Measurements from ENCODE around the gene SCN5A.

The SCN5A gene

GRCh38 chr3:38608086-38608775, 41.3 kb downstream of the SCN5A start:
- TF ChIP-seq POLR2AphosphoS5 (IDR thresholded peaks at IDR 0.05; ENCODE audit: borderline replicate concordance, low read depth, low read length), result no peak
- TF ChIP-seq EZH2 (IDR thresholded peaks at IDR 0.05), result no peak
- no peak for TF ChIP-seq FOXP2 (optimal IDR thresholded peaks at IDR 0.05; ENCODE audit: control extremely low read depth, extremely low read length, insufficient read depth)
- Histone ChIP-seq H3K36me3 (ENCODE audit: insufficient read depth, low read length) (no peaks in the 10 kb centered on the region), H3K9ac (ENCODE audit: insufficient read length) (no peak overlapping the region), H3K9me3 (ENCODE audit: low read depth, low read length) (no peaks in the 10 kb centered on the region), H3K27ac (no peak overlapping the region), H3K4me3 (no peak overlapping the region)
- DNase-seq (ENCODE audit: low read depth, low spot score), result no peak

GRCh38 chr3:38606561-38606960, 42.9 kb downstream of the SCN5A start:
- H3K27ac ChIP-seq, result no peak overlapping the region
- H3K9me3 ChIP-seq (ENCODE audit: low read depth, low read length), result no peaks in the 10 kb centered on the region
- no peak for DNase-seq (ENCODE audit: low read depth, low spot score)
- H3K9ac ChIP-seq (ENCODE audit: insufficient read length), result no peak overlapping the region
- H3K4me3 ChIP-seq, result no peak overlapping the region
- TF ChIP-seq POLR2AphosphoS5 (IDR thresholded peaks at IDR 0.05; ENCODE audit: borderline replicate concordance, low read depth, low read length), result no peak
- TF ChIP-seq FOXP2 (optimal IDR thresholded peaks at IDR 0.05; ENCODE audit: control extremely low read depth, extremely low read length, insufficient read depth), result no peak
- TF ChIP-seq EZH2 (IDR thresholded peaks at IDR 0.05), result no peak
- H3K36me3 ChIP-seq (ENCODE audit: insufficient read depth, low read length), result no peaks in the 10 kb centered on the region

GRCh38 chr3:38605981-38606380, 43.5 kb downstream of the SCN5A start:
- Histone ChIP-seq H3K36me3 (ENCODE audit: insufficient read depth, low read length) (no peaks in the 10 kb centered on the region), H3K9ac (ENCODE audit: insufficient read length) (no peak overlapping the region), H3K27ac (no peak overlapping the region), H3K4me3 (no peak overlapping the region), H3K9me3 (ENCODE audit: low read depth, low read length) (no peaks in the 10 kb centered on the region)
- TF ChIP-seq FOXP2 (optimal IDR thresholded peaks at IDR 0.05; ENCODE audit: control extremely low read depth, extremely low read length, insufficient read depth), result no peak
- no peak for TF ChIP-seq EZH2 (IDR thresholded peaks at IDR 0.05)
- no peak for TF ChIP-seq POLR2AphosphoS5 (IDR thresholded peaks at IDR 0.05; ENCODE audit: borderline replicate concordance, low read depth, low read length)
- no peak for DNase-seq (ENCODE audit: low read depth, low spot score)

GRCh38 chr3:38604246-38604645, 45.2 kb downstream of the SCN5A start:
- no peak overlapping the region for H3K9ac ChIP-seq (ENCODE audit: insufficient read length)
- H3K27ac ChIP-seq, result no peak overlapping the region
- TF ChIP-seq FOXP2 (optimal IDR thresholded peaks at IDR 0.05; ENCODE audit: control extremely low read depth, extremely low read length, insufficient read depth) (no peak), EZH2 (IDR thresholded peaks at IDR 0.05) (no peak), POLR2AphosphoS5 (IDR thresholded peaks at IDR 0.05; ENCODE audit: borderline replicate concordance, low read depth, low read length) (no peak)

GRCh38 chr3:38603731-38604131, 45.8 kb downstream of the SCN5A start:
- no peaks in the 10 kb centered on the region for H3K36me3 ChIP-seq (ENCODE audit: insufficient read depth, low read length)
- no peak overlapping the region for H3K27ac ChIP-seq
- no peaks in the 10 kb centered on the region for H3K9me3 ChIP-seq (ENCODE audit: low read depth, low read length)
- no peak overlapping the region for H3K9ac ChIP-seq (ENCODE audit: insufficient read length)
- H3K4me3 ChIP-seq, result no peak overlapping the region
- no peak for TF ChIP-seq EZH2 (IDR thresholded peaks at IDR 0.05)
- no peak for TF ChIP-seq POLR2AphosphoS5 (IDR thresholded peaks at IDR 0.05; ENCODE audit: borderline replicate concordance, low read depth, low read length)
- TF ChIP-seq FOXP2 (optimal IDR thresholded peaks at IDR 0.05; ENCODE audit: control extremely low read depth, extremely low read length, insufficient read depth), result no peak
- DNase-seq (ENCODE audit: low read depth, low spot score), result no peak

More at GRCh38 chr3:38604246-38604645, 45.2 kb downstream of the SCN5A start:
- Histone ChIP-seq H3K4me3 (no peak overlapping the region), H3K36me3 (ENCODE audit: insufficient read depth, low read length) (no peaks in the 10 kb centered on the region), H3K9me3 (ENCODE audit: low read depth, low read length) (no peaks in the 10 kb centered on the region)
- no peak for DNase-seq (ENCODE audit: low read depth, low spot score)

- Histone ChIP-seq H3K9me3 (ENCODE audit: low read depth, low read length) (no peaks in the 10 kb centered on the region), H3K36me3 (ENCODE audit: insufficient read depth, low read length) (no peaks in the 10 kb centered on the region), H3K4me3 (no peak overlapping the region), H3K27ac (no peak overlapping the region), H3K9ac (ENCODE audit: insufficient read length) (no peak overlapping the region)
- TF ChIP-seq EZH2 (IDR thresholded peaks at IDR 0.05) (no peak), FOXP2 (optimal IDR thresholded peaks at IDR 0.05; ENCODE audit: control extremely low read depth, extremely low read length, insufficient read depth) (no peak), POLR2AphosphoS5 (IDR thresholded peaks at IDR 0.05; ENCODE audit: borderline replicate concordance, low read depth, low read length) (no peak)
- no peak for DNase-seq (ENCODE audit: low read depth, low spot score)
These were observed 46.8 kb downstream of the SCN5A start for GRCh38 chr3:38602576-38603250.

GRCh38 chr3:38601956-38602550, 47.4 kb downstream of the SCN5A start:
- no peak overlapping the region for H3K4me3 ChIP-seq
- no peak overlapping the region for H3K9ac ChIP-seq (ENCODE audit: insufficient read length)
- H3K27ac ChIP-seq, result no peak overlapping the region
- no peak for TF ChIP-seq POLR2AphosphoS5 (IDR thresholded peaks at IDR 0.05; ENCODE audit: borderline replicate concordance, low read depth, low read length)
- no peak for TF ChIP-seq FOXP2 (optimal IDR thresholded peaks at IDR 0.05; ENCODE audit: control extremely low read depth, extremely low read length, insufficient read depth)
- no peak for TF ChIP-seq EZH2 (IDR thresholded peaks at IDR 0.05)
- no peaks in the 10 kb centered on the region for H3K36me3 ChIP-seq (ENCODE audit: insufficient read depth, low read length)
- DNase-seq (ENCODE audit: low read depth, low spot score), result no peak
- no peaks in the 10 kb centered on the region for H3K9me3 ChIP-seq (ENCODE audit: low read depth, low read length)

GRCh38 chr3:38600551-38600950, 48.9 kb downstream of the SCN5A start:
- no peak overlapping the region for H3K9ac ChIP-seq (ENCODE audit: insufficient read length)
- no peak for DNase-seq (ENCODE audit: low read depth, low spot score)
- H3K27ac ChIP-seq, result no peak overlapping the region
- H3K4me3 ChIP-seq, result no peak overlapping the region
- H3K9me3 ChIP-seq (ENCODE audit: low read depth, low read length), result no peaks in the 10 kb centered on the region
- no peaks in the 10 kb centered on the region for H3K36me3 ChIP-seq (ENCODE audit: insufficient read depth, low read length)
- TF ChIP-seq EZH2 (IDR thresholded peaks at IDR 0.05) (no peak), FOXP2 (optimal IDR thresholded peaks at IDR 0.05; ENCODE audit: control extremely low read depth, extremely low read length, insufficient read depth) (no peak), POLR2AphosphoS5 (IDR thresholded peaks at IDR 0.05; ENCODE audit: borderline replicate concordance, low read depth, low read length) (no peak)
